Vagina (tissue), 2 donors: Measurements from ENCODE around the gene ADARB2.

Experiments used
- CTCF ChIP-seq, 3 experiments: fragments of 450-650 bp in 2 of 3; fragments of 200-600 bp in 1 of 3; sonication (generic) in 1 of 3; IDR thresholded peaks; one replicate each; pipeline ENCODE4 v1.5.1; 2017 to 2019; ENCODE audit warnings: antibody characterized with exemption in 3 of 3, mild to moderate bottlenecking in 2 of 3, moderate library complexity in 2 of 3
- POLR2A ChIP-seq, 2 donors: fragments of 450-650 bp; IDR thresholded peaks; one replicate each; pipeline ENCODE4 v1.6.1; 2017; ENCODE audit warnings: antibody characterized with exemption in 2 of 2, mild to moderate bottlenecking in 2 of 2, moderate library complexity in 2 of 2
- POLR2AphosphoS5 ChIP-seq, 2 donors: sonication (generic); formaldehyde crosslinking; IDR thresholded peaks; one replicate each; pipeline ENCODE4 v1.9.0; 2017; ENCODE audit warnings: antibody characterized with exemption in 2 of 2, mild to moderate bottlenecking in 2 of 2, low read depth in 1 of 2; ENCODE audit not compliant: insufficient read depth in 1 of 2

DNA sequence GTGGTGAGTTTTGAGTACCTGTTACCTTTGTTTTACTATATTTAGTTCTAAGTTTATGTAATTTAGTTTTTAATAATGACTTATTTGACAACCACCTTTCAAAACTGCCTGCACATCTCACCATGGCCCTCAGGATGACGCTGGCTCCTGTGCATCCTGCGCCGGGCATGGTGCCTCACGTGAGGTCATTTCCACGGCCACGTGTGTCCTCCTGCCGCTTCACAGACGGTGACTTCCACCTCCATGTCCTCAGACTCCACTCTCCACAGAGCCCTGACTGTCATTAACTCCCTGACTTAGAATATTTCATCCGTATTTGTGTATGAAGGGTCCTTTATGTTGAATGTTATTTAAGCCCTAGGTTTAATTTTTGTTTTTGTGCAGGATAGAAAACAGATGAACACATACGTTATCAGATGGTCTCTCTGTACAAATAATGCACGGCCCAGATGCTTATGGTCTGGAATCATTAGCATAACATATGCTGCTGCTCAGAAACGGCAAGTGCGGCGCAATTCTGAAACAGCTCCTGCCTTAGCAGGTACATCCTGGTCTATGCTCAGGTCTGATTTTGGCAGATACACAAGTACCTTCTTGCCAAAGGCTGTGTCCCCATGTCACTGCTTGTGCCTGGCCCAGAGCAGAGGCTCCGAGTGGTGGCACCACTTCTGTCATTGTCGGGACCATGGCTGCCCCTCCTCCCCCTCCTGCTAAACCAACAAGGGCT is 525.3 kb downstream of the ADARB2 start:
- no peak for TF ChIP-seq CTCF (IDR thresholded peaks at IDR 0.05)
- no peak for TF ChIP-seq POLR2A (IDR thresholded peaks at IDR 0.05)
- TF ChIP-seq POLR2AphosphoS5 (IDR thresholded peaks at IDR 0.05; ENCODE audit: insufficient read depth in 1 of 2, low read depth in 1 of 2): no peak
